ENCODE results near the gene NAXD. TPM values are rescaled to one million over a fixed set of nuclear protein-coding genes. Genes with fewer than 3 reads are reported as not detected.
A peak's percentile ranks its signal among the peaks of the same experiment; 100 is the strongest.

NAXD gene
- total RNA-seq, 1 donor from 2014 or later: 41.2 TPM

DNA sequence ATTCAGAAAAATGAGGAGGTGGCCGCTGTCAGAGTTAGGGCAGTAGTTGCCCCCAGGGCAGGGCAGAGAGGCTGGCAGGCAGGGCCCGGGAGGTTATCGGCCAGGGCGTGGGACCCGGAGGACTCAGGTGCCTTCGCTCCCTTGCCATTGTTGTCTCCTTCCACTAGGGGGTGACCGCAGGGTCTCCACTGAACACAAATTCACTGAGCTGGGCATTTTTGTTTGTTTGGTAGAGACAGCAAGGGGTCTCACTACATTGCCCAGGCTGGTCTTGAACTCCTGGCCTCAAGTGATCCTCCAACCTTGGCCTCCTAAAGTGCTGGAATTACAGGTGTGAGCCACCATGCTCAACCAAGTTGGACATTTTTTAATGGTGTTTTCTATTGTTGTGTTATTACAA is 65.5 kb downstream of the NAXD start:
- DNase-seq: peak; percentile 45
- peaks cover 20% of the 10 kb centered on the region for H3K4me1 Mint-ChIP-seq (ENCODE audit: low read depth, unreplicated experiment)
- H3K27ac Mint-ChIP-seq (ENCODE audit: unreplicated experiment): peak overlapping the region; percentile 13
- no peak overlapping the region for H3K4me3 Mint-ChIP-seq (ENCODE audit: unreplicated experiment)
- TF ChIP-seq CTCF (IDR thresholded peaks at IDR 0.05; ENCODE audit: partially characterized antibody, unreplicated experiment): peak; percentile 70
- peaks cover 13% of the 10 kb centered on the region for H3K9me3 Mint-ChIP-seq (ENCODE audit: unreplicated experiment)
- peaks cover 11% of the 10 kb centered on the region for H3K27me3 Mint-ChIP-seq (ENCODE audit: unreplicated experiment)
- peaks cover 10% of the 10 kb centered on the region for H3K36me3 Mint-ChIP-seq (ENCODE audit: unreplicated experiment)

DNA sequence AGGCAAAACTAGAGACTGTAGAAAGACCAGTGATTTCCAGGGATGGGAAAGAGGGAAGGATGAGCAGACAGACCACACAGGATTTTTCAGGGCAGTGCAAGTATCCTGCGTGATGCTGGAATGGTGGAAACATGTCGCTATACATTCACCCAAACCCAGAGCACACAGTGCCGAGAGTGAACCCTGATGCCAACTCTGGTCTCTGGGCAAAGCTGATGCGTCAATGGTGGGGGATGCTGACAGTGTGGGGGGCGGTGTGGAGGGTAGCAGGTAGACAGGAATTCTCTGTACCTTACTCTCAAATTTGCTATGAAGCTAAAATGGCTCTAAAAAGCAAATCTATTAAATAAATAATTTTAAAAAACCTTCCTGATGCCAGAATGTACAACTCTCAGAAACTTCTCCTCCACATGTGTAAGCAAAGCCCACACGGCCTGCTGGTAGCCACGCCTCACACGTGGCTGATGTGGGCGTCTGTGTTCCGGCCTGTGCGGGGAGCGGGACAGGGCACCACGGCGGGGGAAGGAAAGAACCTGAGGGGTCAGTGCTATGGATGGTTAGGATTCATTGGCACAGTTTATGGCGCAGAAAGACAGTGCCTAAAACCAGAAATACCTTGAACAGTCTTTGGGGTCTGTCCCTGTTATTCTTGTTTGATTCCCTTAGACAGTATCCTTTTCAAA is 66.7 kb downstream of the NAXD start:
- no peak overlapping the region for H3K4me3 Mint-ChIP-seq (ENCODE audit: unreplicated experiment)
- H3K27ac Mint-ChIP-seq (ENCODE audit: unreplicated experiment): peak overlapping the region; percentile 49
- H3K9me3 Mint-ChIP-seq (ENCODE audit: unreplicated experiment): peaks cover 13% of the 10 kb centered on the region
- H3K4me1 Mint-ChIP-seq (ENCODE audit: low read depth, unreplicated experiment): peaks cover 20% of the 10 kb centered on the region
- no peak for TF ChIP-seq CTCF (IDR thresholded peaks at IDR 0.05; ENCODE audit: partially characterized antibody, unreplicated experiment)
- H3K36me3 Mint-ChIP-seq (ENCODE audit: unreplicated experiment): peaks cover 4% of the 10 kb centered on the region
- H3K27me3 Mint-ChIP-seq (ENCODE audit: unreplicated experiment): peaks cover 11% of the 10 kb centered on the region
- DNase-seq: no peak

GRCh38 chr13:110682746-110683145 is 67.4 kb downstream of the NAXD start:
- Mint-ChIP-seq H3K9me3 (ENCODE audit: unreplicated experiment) (peaks cover 13% of the 10 kb centered on the region), H3K36me3 (ENCODE audit: unreplicated experiment) (peaks cover 4% of the 10 kb centered on the region), H3K27ac (ENCODE audit: unreplicated experiment) (no peak overlapping the region)

DNA sequence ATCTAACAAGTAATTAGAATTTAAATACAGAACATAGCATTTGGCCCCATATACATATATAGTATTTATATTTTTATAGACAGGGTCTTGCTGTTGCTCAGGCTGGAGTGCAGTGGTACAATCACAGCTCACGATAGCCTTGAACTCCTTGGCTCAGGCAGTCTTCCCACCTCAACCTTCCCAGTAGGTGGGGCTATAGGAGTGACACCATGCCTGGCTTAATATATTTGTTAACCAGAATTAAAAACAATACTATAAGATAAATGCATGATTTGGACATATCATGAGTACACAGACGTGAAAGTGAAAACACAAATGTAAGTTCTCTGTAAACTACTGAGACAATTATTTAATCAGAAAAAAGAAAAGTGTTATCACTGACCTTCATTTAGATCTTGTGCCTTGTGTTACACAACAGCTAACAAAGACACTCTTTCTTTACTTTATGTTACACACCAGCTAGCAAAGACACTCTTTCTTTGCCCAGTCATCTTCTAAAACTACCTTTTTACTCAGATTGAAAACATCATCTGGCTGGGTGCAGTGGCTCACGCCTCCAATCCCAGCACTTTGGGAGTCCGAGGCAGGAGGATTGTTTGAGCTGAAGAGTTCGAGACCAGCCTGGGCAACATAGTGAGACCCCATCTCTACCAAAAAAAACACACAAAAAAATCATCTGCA is 68.0 kb downstream of the NAXD start:
- Mint-ChIP-seq H3K4me3 (ENCODE audit: unreplicated experiment) (no peak overlapping the region), H3K9me3 (ENCODE audit: unreplicated experiment) (peaks cover 10% of the 10 kb centered on the region), H3K27me3 (ENCODE audit: unreplicated experiment) (peaks cover 10% of the 10 kb centered on the region), H3K36me3 (ENCODE audit: unreplicated experiment) (peaks cover 4% of the 10 kb centered on the region), H3K4me1 (ENCODE audit: low read depth, unreplicated experiment) (peaks cover 16% of the 10 kb centered on the region), H3K27ac (ENCODE audit: unreplicated experiment) (no peak overlapping the region)
- peak; percentile 37 for TF ChIP-seq CTCF (IDR thresholded peaks at IDR 0.05; ENCODE audit: partially characterized antibody, unreplicated experiment)
- no peak for DNase-seq

More at GRCh38 chr13:110682746-110683145, 67.4 kb downstream of the NAXD start:
- TF ChIP-seq CTCF (IDR thresholded peaks at IDR 0.05; ENCODE audit: partially characterized antibody, unreplicated experiment): no peak
- Mint-ChIP-seq H3K4me3 (ENCODE audit: unreplicated experiment) (no peak overlapping the region), H3K27me3 (ENCODE audit: unreplicated experiment) (peaks cover 11% of the 10 kb centered on the region), H3K4me1 (ENCODE audit: low read depth, unreplicated experiment) (peaks cover 20% of the 10 kb centered on the region)
- DNase-seq: no peak

DNA sequence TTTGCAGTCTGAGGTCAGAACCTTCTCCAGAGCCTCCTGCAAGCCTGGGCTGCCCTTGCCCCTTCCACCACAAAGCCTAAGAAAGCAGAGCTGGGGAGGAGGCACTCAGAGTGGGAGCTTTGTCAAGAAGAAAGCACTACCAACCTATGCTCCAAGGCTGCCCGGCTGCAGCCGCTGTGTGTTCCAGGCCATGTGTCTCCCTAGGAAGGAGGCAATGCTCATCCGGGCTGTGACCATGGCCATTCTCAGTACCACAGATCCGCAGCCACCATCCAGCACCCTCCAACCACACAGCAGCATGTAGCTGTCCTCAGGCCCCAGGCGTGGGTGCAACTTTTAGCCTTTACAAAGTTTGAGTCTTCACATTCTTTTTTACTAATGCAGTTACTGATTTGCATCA is 68.6 kb downstream of the NAXD start:
- H3K36me3 Mint-ChIP-seq (ENCODE audit: unreplicated experiment): peaks cover under 1% of the 10 kb centered on the region
- H3K4me1 Mint-ChIP-seq (ENCODE audit: low read depth, unreplicated experiment): peaks cover 10% of the 10 kb centered on the region
- no peak overlapping the region for H3K4me3 Mint-ChIP-seq (ENCODE audit: unreplicated experiment)
- H3K27me3 Mint-ChIP-seq (ENCODE audit: unreplicated experiment): peaks cover 4% of the 10 kb centered on the region
- no peak overlapping the region for H3K27ac Mint-ChIP-seq (ENCODE audit: unreplicated experiment)
- no peak for TF ChIP-seq CTCF (IDR thresholded peaks at IDR 0.05; ENCODE audit: partially characterized antibody, unreplicated experiment)
- peaks cover 4% of the 10 kb centered on the region for H3K9me3 Mint-ChIP-seq (ENCODE audit: unreplicated experiment)
- DNase-seq: no peak
